GM12874 (cell line): ENCODE data around the gene APBA1.

Experiments used
- TF ChIP-seq, protein P1 (sequence below): IDR thresholded peaks from 2 replicates; pipeline ENCODE4 v1.5.1; 2011; ENCODE audit warnings: low read depth, mild to moderate bottlenecking, control low read depth, low read length, moderate library complexity; ENCODE audit not compliant: insufficient read depth

APBA1 gene

DNA sequence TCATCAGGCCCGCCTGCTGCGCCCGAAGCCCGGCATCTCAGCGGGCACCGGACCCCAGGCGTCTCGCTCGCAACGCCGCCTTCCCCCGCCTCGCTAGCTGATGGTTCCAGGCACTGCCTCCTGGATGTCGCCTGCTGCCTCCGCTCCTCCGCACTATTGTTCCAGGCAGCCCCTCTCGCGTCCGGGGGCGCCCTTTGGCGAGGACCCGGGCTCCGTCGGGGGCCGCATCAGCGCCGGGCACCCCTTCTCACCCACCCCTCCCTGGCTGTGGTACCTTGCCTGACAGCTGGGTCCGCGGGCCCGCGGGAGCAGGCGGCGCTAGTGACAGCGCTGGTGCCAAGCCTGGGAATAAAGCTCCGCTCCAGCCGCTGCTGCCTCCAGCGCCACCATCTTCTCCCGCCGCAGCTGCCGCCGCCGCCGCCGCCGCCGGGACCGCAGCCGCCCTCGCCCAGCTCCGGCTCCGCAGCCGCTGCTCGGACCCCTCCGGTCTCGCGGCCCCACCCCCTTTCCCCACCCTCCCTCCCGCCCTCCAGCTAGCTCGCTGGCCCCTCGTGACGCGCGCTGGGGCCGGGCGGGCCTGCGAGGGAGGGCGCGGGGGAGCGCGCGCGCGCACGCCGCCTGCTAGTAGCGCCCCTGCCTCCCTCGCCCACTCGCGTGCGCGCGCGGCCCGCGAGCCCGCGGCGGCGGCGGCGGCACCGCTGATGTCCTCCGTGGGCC is at the start of gene APBA1:
TSS of gene APBA1 (minus strand) at position 493 of the 717 bp plus-strand sequence.
- TF ChIP-seq, protein P1, sequence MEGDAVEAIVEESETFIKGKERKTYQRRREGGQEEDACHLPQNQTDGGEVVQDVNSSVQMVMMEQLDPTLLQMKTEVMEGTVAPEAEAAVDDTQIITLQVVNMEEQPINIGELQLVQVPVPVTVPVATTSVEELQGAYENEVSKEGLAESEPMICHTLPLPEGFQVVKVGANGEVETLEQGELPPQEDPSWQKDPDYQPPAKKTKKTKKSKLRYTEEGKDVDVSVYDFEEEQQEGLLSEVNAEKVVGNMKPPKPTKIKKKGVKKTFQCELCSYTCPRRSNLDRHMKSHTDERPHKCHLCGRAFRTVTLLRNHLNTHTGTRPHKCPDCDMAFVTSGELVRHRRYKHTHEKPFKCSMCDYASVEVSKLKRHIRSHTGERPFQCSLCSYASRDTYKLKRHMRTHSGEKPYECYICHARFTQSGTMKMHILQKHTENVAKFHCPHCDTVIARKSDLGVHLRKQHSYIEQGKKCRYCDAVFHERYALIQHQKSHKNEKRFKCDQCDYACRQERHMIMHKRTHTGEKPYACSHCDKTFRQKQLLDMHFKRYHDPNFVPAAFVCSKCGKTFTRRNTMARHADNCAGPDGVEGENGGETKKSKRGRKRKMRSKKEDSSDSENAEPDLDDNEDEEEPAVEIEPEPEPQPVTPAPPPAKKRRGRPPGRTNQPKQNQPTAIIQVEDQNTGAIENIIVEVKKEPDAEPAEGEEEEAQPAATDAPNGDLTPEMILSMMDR: no peak

DNA sequence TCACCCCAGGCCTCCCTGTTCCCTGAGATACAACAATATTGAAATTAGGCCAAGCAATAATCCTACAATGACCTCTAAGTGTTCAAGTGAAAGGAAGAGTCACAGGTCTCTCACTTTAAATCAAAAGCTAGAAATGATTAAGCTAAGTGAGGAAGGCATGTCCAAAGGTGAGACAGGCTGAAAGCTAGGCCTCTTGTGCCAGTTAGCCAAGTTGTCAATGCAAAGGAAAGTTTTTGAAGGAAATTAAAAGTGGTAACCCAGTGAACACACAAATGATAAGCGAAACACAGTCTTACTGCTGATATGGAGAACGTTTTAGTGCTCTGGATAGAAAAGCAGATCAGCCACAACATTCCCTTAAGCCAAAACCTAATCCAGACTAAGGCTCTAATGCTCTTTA is 47.8 kb upstream of the APBA1 start:
- TF ChIP-seq, protein P1: no peak

DNA sequence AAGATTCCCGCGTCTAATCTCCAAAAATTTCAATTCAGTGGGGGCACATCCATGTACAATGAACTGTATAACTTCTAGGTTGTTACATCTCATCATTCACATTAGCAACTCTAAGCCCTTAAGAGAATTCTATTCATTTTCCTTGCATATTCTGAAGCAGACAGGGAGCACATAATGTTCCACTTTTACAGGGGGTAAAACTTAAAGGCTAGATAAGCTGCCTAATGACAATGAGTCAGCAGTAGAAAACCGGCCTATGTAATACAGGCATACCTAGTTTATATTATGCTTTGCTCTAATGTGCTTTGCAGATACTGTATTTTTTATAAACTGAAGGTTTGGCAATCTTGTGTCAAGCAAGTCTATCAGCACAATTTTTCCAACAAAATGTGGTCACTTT is 47.2 kb upstream of the APBA1 start:
- TF ChIP-seq, protein P1: no peak

DNA sequence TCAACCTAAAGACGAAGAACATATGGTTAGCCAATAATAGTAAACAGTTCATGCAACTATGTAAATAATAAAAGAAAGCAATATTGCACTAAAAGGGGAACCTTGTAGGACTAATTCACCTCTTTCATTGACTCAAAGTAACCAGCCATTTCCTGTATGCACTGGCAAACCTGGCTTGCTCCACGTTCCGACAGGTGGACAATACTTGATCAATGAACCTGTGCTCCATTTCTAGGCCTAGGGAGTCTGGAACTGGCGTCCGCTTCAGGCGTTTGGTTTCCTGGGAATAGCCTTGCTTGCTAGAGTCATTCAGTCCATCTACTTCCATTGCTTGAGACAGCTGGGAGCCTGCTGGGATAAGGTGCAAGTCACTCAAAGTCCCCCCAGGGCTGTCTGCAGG is 46.0 kb upstream of the APBA1 start:
- TF ChIP-seq, protein P1: no peak

DNA sequence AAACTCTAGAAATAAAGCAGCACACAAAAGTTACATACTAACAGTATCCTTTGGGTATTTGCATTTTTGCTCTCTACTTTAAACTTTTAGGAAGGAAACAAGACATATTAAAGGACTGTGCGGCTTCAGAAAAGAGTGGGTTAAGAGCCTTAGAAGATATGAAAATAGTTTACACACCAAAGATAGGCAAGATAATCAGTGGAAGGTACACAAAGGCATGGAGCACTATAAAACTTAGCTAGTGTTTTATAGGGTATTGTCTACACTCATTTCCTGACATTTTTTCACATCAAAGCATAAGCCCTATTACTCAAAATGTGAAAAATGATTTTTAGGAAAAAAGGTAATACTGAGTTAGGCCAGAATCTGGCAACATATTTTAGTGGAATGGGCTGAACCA is 43.7 kb upstream of the APBA1 start:
- TF ChIP-seq, protein P1: no peak

DNA sequence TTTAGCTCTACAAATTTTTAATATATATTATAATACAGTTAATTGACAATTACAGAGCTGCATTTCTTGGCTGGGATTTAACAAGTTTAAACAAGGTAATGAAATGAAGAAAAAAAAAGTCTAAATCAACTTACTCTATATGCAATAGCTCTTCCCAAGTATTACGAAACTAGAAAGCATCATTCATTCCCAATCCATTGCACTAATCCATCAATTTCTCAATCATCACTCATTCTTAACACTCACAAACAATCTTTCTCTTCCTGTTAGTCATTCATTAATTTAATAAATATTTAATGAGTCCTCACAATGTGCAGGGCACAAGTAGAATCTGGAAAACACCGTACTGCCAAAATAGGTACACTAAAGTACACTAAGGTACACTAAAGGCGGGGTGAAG is 42.9 kb upstream of the APBA1 start:
- TF ChIP-seq, protein P1: no peak

DNA sequence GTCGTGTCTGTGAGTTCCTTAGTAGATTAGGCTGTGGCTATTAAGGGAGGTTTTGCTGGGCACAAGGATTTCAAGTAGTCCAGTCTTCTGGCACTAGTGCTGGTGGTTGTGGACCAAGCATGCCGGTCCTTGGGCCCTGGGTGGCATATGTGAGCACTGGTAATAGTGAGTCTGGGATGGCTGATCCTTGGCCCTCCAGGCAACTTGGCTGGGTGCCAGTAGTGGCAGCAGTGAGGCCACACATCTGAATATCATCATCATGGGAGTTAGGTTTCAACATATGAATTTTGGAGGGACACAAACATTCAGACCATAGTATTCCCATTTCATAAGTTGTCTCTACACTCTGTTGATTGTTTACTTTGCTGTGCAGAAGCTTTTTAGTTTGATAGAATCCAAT is 25.3 kb upstream of the APBA1 start:
- TF ChIP-seq, protein P1: no peak
